ENCODE data around the gene OSBPL8. TPM values are rescaled to one million over a fixed set of nuclear protein-coding genes. Genes with fewer than 3 reads are reported as not detected.

Gene OSBPL8
- total RNA-seq, 1 experiment from 2014 or later: 71.1 TPM

GRCh38 chr12:76523408-76523807 is 36.2 kb downstream of the OSBPL8 start:
- CTCF ChIA-PET: no interaction called here
- intact Hi-C loops (cut with micrococcal nuclease): no loop called here

GRCh38 chr12:76520348-76520747 is 39.2 kb downstream of the OSBPL8 start:
- ChIA-PET POLR2A (no interaction called here), CTCF (no interaction called here)
- no peaks in the 10 kb centered on the region for H3K4me1 Mint-ChIP-seq (ENCODE audit: insufficient read depth, unreplicated experiment)
- no peak overlapping the region for H3K4me3 Mint-ChIP-seq (ENCODE audit: unreplicated experiment)
- DNase-seq (ENCODE audit: unreplicated experiment): no peak
- no peak overlapping the region for H3K27ac Mint-ChIP-seq (ENCODE audit: low read depth, unreplicated experiment)
- H3K27me3 Mint-ChIP-seq (ENCODE audit: insufficient read depth, unreplicated experiment): no peaks in the 10 kb centered on the region
- no peaks in the 10 kb centered on the region for H3K9me3 Mint-ChIP-seq (ENCODE audit: unreplicated experiment)
- intact Hi-C loops (cut with micrococcal nuclease): no loop called here
- H3K36me3 Mint-ChIP-seq (ENCODE audit: insufficient read depth, unreplicated experiment): peaks cover 7% of the 10 kb centered on the region
- BruUV-seq (replicated peaks): no TSS peak
- TF ChIP-seq, protein P1, sequence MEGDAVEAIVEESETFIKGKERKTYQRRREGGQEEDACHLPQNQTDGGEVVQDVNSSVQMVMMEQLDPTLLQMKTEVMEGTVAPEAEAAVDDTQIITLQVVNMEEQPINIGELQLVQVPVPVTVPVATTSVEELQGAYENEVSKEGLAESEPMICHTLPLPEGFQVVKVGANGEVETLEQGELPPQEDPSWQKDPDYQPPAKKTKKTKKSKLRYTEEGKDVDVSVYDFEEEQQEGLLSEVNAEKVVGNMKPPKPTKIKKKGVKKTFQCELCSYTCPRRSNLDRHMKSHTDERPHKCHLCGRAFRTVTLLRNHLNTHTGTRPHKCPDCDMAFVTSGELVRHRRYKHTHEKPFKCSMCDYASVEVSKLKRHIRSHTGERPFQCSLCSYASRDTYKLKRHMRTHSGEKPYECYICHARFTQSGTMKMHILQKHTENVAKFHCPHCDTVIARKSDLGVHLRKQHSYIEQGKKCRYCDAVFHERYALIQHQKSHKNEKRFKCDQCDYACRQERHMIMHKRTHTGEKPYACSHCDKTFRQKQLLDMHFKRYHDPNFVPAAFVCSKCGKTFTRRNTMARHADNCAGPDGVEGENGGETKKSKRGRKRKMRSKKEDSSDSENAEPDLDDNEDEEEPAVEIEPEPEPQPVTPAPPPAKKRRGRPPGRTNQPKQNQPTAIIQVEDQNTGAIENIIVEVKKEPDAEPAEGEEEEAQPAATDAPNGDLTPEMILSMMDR (IDR thresholded peaks at IDR 0.05; ENCODE audit: unreplicated experiment): no peak

More at GRCh38 chr12:76523408-76523807, 36.2 kb downstream of the OSBPL8 start:
- BruUV-seq (replicated peaks): no TSS peak
- Mint-ChIP-seq H3K36me3 (ENCODE audit: insufficient read depth, unreplicated experiment) (peaks cover 7% of the 10 kb centered on the region), H3K27me3 (ENCODE audit: insufficient read depth, unreplicated experiment) (no peaks in the 10 kb centered on the region), H3K4me3 (ENCODE audit: unreplicated experiment) (no peak overlapping the region), H3K9me3 (ENCODE audit: unreplicated experiment) (no peaks in the 10 kb centered on the region), H3K4me1 (ENCODE audit: insufficient read depth, unreplicated experiment) (no peaks in the 10 kb centered on the region), H3K27ac (ENCODE audit: low read depth, unreplicated experiment) (no peak overlapping the region)
- DNase-seq (ENCODE audit: unreplicated experiment): no peak
- POLR2A ChIA-PET: no interaction called here
- TF ChIP-seq, protein P1 (IDR thresholded peaks at IDR 0.05; ENCODE audit: unreplicated experiment): no peak

DNA sequence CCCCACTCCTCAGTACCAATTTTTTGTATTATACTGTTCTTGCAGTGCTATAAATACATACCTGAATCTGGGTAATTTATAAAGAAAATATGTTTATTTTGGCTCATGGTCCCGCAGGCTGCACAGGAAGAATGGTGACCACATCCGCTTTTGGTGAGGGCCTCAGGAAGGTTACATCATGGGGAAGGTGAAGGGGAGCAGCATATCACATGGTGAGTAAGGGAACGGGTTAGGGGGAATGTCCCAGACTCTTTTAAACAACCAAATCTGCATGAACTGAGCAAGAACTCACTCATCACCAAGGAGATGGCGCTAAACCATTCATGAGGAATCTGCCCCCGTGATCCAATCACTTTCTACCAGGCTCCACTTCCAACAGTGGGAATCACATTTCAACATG is 40.0 kb downstream of the OSBPL8 start:
- intact Hi-C loops (cut with micrococcal nuclease): no loop called here
- ChIA-PET CTCF (interaction anchor here (1.2 kb wide), 1 partner anchor 69 kb away, joined by 4 read pairs; no protein-coding TSS in a partner anchor), POLR2A (no interaction called here)
- no TSS peak for BruUV-seq (replicated peaks)
- Mint-ChIP-seq H3K9me3 (ENCODE audit: unreplicated experiment) (no peaks in the 10 kb centered on the region), H3K4me1 (ENCODE audit: insufficient read depth, unreplicated experiment) (no peaks in the 10 kb centered on the region), H3K27ac (ENCODE audit: low read depth, unreplicated experiment) (no peak overlapping the region), H3K27me3 (ENCODE audit: insufficient read depth, unreplicated experiment) (no peaks in the 10 kb centered on the region), H3K36me3 (ENCODE audit: insufficient read depth, unreplicated experiment) (peaks cover 7% of the 10 kb centered on the region), H3K4me3 (ENCODE audit: unreplicated experiment) (no peak overlapping the region)
- DNase-seq (ENCODE audit: unreplicated experiment): peak; percentile 4
- TF ChIP-seq, protein P1 (IDR thresholded peaks at IDR 0.05; ENCODE audit: unreplicated experiment): no peak

DNA sequence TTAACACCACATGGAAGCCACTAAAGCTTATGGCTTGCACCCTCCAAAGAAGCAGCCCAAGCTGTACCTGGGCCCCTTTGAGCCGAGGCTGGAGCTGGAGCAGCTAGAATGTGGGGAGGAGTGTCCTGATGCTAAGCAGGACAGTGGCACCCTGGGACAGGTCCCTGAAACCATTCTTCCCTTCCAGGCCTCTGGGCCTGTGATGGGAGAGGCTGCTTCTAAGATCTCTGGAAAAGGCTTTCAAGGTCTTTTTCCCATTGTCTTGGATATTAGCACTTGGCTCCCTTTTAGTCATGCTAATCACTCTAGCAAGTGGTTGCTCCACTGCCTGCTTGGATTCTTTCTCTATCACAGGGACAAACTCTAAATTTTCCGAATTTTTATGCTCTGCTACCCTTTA is 40.9 kb downstream of the OSBPL8 start:
- TF ChIP-seq, protein P1 (IDR thresholded peaks at IDR 0.05; ENCODE audit: unreplicated experiment): no peak
- H3K9me3 Mint-ChIP-seq (ENCODE audit: unreplicated experiment): no peaks in the 10 kb centered on the region
- H3K4me3 Mint-ChIP-seq (ENCODE audit: unreplicated experiment): no peak overlapping the region
- no peak for DNase-seq (ENCODE audit: unreplicated experiment)
- no peaks in the 10 kb centered on the region for H3K27me3 Mint-ChIP-seq (ENCODE audit: insufficient read depth, unreplicated experiment)
- ChIA-PET CTCF (interaction anchor here (1.2 kb wide), 1 partner anchor 70 kb away, joined by 4 read pairs; no protein-coding TSS in a partner anchor), POLR2A (interaction anchor here (0.6 kb wide), 1 partner anchor 269 kb away, joined by 3 read pairs; no protein-coding TSS in a partner anchor)
- no peaks in the 10 kb centered on the region for H3K4me1 Mint-ChIP-seq (ENCODE audit: insufficient read depth, unreplicated experiment)
- intact Hi-C loops (cut with micrococcal nuclease): no loop called here
- BruUV-seq (replicated peaks): no TSS peak
- H3K36me3 Mint-ChIP-seq (ENCODE audit: insufficient read depth, unreplicated experiment): peaks cover 7% of the 10 kb centered on the region
- no peak overlapping the region for H3K27ac Mint-ChIP-seq (ENCODE audit: low read depth, unreplicated experiment)
